ENCODE results near the gene RPP25. TPM values are rescaled to one million over a fixed set of nuclear protein-coding genes. Genes with fewer than 3 reads are reported as not detected.

The RPP25 gene
- total and polyA plus RNA-seq, 4 donors: 2.2 to 3.3 (median 2.3) TPM

DNA sequence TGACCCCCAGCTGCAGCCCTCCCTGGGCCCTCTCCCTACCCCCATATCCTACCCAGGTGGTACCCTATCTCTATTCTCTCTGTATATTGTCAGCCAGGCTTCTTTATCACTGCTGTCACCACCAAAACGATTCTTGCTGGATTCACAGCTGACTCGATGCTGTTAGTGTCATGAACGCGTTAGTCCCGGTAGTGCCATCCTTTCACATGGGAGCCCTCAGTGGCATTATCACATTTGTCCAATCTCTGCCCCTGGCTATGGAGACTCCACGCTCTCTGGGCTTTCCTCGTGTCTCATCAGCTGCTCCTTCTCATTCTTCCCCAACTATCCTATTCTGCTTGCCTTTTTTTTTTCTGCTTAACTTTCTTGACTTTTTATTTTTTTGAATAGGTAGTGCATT is 45.8 kb upstream of the RPP25 start:
- Histone ChIP-seq H3K9me3 (ENCODE audit: control insufficient read depth in 4 of 4, low read length in 3 of 4) (no peaks in the 10 kb centered on the region), H3K36me3 (ENCODE audit: control insufficient read depth in 4 of 4, insufficient read depth in 3 of 4, low read depth in 1 of 4, low read length in 3 of 4) (no peaks in the 10 kb centered on the region), H3K27ac (ENCODE audit: low read depth in 1 of 2, low read length in 2 of 2) (no peak overlapping the region), H3K9ac (ENCODE audit: low read depth in 1 of 2, low read length in 2 of 2) (no peak overlapping the region), H3K4me1 (ENCODE audit: control insufficient read depth in 4 of 4, insufficient read depth in 4 of 4, low read length in 3 of 4) (no peaks in the 10 kb centered on the region), H3K27me3 (ENCODE audit: control insufficient read depth in 4 of 4, insufficient read depth in 4 of 4, low read length in 3 of 4) (no peaks in the 10 kb centered on the region), H3K4me3 (ENCODE audit: low read depth in 1 of 3, low read length in 3 of 3) (no peak overlapping the region)
- WGBS: 77% methylated on average over 7 of the region's 7 CpGs
- TF ChIP-seq FOXA2 (IDR thresholded peaks at IDR 0.05): no peak
- TF ChIP-seq GABPA (IDR thresholded peaks at IDR 0.05 in 1 of 2, conservative IDR thresholded peaks at IDR 0.05 in 1 of 2): no peak
- no peak for TF ChIP-seq NR2F2 (IDR thresholded peaks at IDR 0.05)
- TF ChIP-seq HNF4G (IDR thresholded peaks at IDR 0.05): no peak
- TF ChIP-seq HNF4A (conservative IDR thresholded peaks at IDR 0.05): no peak
- TF ChIP-seq JUND (IDR thresholded peaks at IDR 0.05): no peak
- no peak for TF ChIP-seq YY1 (IDR thresholded peaks at IDR 0.05)
- TF ChIP-seq EGR1 (IDR thresholded peaks at IDR 0.05; ENCODE audit: low read depth in 2 of 2): no peak
- TF ChIP-seq, protein P1, sequence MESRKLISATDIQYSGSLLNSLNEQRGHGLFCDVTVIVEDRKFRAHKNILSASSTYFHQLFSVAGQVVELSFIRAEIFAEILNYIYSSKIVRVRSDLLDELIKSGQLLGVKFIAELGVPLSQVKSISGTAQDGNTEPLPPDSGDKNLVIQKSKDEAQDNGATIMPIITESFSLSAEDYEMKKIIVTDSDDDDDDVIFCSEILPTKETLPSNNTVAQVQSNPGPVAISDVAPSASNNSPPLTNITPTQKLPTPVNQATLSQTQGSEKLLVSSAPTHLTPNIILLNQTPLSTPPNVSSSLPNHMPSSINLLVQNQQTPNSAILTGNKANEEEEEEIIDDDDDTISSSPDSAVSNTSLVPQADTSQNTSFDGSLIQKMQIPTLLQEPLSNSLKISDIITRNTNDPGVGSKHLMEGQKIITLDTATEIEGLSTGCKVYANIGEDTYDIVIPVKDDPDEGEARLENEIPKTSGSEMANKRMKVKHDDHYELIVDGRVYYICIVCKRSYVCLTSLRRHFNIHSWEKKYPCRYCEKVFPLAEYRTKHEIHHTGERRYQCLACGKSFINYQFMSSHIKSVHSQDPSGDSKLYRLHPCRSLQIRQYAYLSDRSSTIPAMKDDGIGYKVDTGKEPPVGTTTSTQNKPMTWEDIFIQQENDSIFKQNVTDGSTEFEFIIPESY (IDR thresholded peaks at IDR 0.05): no peak
- TF ChIP-seq TAF1 (conservative IDR thresholded peaks at IDR 0.05): no peak
- DNase-seq (ENCODE audit: low spot score): no peak

DNA sequence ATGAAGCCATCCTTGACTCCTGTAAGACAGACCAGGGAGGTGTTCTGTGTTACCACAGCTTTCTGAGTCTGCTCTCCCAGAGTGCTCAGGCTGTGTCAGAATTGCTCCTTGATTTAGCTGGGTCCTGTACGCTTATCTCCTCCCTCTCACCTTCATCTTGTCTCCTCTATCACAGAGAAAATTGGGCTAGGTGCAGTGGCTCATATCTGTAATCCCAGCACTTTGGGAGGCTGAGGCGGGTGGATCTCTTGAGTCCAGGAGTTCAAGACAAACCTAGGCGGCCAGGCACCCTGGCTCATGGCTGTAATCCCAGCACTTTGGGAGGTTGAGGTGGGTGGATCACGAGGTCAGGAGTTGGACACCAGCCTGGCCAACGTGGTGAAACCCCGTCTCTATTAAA is 44.7 kb upstream of the RPP25 start:
- Histone ChIP-seq H3K9me3 (ENCODE audit: control insufficient read depth in 4 of 4, low read length in 3 of 4) (no peaks in the 10 kb centered on the region), H3K4me3 (ENCODE audit: low read depth in 1 of 3, low read length in 3 of 3) (no peak overlapping the region), H3K4me1 (ENCODE audit: control insufficient read depth in 4 of 4, insufficient read depth in 4 of 4, low read length in 3 of 4) (no peaks in the 10 kb centered on the region), H3K9ac (ENCODE audit: low read depth in 1 of 2, low read length in 2 of 2) (no peak overlapping the region), H3K36me3 (ENCODE audit: control insufficient read depth in 4 of 4, insufficient read depth in 3 of 4, low read depth in 1 of 4, low read length in 3 of 4) (no peaks in the 10 kb centered on the region), H3K27ac (ENCODE audit: low read depth in 1 of 2, low read length in 2 of 2) (no peak overlapping the region), H3K27me3 (ENCODE audit: control insufficient read depth in 4 of 4, insufficient read depth in 4 of 4, low read length in 3 of 4) (no peaks in the 10 kb centered on the region)
- TF ChIP-seq, protein P2, sequence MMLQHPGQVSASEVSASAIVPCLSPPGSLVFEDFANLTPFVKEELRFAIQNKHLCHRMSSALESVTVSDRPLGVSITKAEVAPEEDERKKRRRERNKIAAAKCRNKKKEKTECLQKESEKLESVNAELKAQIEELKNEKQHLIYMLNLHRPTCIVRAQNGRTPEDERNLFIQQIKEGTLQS (IDR thresholded peaks at IDR 0.05): no peak
- no peak for TF ChIP-seq RAD21 (IDR thresholded peaks at IDR 0.05)
- no peak for TF ChIP-seq SP1 (IDR thresholded peaks at IDR 0.05)
- TF ChIP-seq JUND (IDR thresholded peaks at IDR 0.05): no peak
- TF ChIP-seq, protein P1 (IDR thresholded peaks at IDR 0.05): no peak
- no peak for TF ChIP-seq EGR1 (IDR thresholded peaks at IDR 0.05; ENCODE audit: low read depth in 2 of 2)
- TF ChIP-seq GABPA (IDR thresholded peaks at IDR 0.05 in 1 of 2, conservative IDR thresholded peaks at IDR 0.05 in 1 of 2): no peak
- no peak for TF ChIP-seq NR2F2 (IDR thresholded peaks at IDR 0.05)
- TF ChIP-seq, protein P3, sequence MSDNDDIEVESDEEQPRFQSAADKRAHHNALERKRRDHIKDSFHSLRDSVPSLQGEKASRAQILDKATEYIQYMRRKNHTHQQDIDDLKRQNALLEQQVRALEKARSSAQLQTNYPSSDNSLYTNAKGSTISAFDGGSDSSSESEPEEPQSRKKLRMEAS (IDR thresholded peaks at IDR 0.05): no peak
- TF ChIP-seq FOXA1 (IDR thresholded peaks at IDR 0.05): no peak
- no peak for TF ChIP-seq RXRA (IDR thresholded peaks at IDR 0.05)
- TF ChIP-seq HNF4G (IDR thresholded peaks at IDR 0.05): no peak
- TF ChIP-seq, protein P4, sequence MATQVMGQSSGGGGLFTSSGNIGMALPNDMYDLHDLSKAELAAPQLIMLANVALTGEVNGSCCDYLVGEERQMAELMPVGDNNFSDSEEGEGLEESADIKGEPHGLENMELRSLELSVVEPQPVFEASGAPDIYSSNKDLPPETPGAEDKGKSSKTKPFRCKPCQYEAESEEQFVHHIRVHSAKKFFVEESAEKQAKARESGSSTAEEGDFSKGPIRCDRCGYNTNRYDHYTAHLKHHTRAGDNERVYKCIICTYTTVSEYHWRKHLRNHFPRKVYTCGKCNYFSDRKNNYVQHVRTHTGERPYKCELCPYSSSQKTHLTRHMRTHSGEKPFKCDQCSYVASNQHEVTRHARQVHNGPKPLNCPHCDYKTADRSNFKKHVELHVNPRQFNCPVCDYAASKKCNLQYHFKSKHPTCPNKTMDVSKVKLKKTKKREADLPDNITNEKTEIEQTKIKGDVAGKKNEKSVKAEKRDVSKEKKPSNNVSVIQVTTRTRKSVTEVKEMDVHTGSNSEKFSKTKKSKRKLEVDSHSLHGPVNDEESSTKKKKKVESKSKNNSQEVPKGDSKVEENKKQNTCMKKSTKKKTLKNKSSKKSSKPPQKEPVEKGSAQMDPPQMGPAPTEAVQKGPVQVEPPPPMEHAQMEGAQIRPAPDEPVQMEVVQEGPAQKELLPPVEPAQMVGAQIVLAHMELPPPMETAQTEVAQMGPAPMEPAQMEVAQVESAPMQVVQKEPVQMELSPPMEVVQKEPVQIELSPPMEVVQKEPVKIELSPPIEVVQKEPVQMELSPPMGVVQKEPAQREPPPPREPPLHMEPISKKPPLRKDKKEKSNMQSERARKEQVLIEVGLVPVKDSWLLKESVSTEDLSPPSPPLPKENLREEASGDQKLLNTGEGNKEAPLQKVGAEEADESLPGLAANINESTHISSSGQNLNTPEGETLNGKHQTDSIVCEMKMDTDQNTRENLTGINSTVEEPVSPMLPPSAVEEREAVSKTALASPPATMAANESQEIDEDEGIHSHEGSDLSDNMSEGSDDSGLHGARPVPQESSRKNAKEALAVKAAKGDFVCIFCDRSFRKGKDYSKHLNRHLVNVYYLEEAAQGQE (IDR thresholded peaks at IDR 0.05): no peak
- TF ChIP-seq FOXA2 (IDR thresholded peaks at IDR 0.05): no peak
- TF ChIP-seq YY1 (IDR thresholded peaks at IDR 0.05): no peak
- TF ChIP-seq, protein P5, sequence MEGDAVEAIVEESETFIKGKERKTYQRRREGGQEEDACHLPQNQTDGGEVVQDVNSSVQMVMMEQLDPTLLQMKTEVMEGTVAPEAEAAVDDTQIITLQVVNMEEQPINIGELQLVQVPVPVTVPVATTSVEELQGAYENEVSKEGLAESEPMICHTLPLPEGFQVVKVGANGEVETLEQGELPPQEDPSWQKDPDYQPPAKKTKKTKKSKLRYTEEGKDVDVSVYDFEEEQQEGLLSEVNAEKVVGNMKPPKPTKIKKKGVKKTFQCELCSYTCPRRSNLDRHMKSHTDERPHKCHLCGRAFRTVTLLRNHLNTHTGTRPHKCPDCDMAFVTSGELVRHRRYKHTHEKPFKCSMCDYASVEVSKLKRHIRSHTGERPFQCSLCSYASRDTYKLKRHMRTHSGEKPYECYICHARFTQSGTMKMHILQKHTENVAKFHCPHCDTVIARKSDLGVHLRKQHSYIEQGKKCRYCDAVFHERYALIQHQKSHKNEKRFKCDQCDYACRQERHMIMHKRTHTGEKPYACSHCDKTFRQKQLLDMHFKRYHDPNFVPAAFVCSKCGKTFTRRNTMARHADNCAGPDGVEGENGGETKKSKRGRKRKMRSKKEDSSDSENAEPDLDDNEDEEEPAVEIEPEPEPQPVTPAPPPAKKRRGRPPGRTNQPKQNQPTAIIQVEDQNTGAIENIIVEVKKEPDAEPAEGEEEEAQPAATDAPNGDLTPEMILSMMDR (IDR thresholded peaks at IDR 0.05; ENCODE audit: low read depth, low read length, missing input control): no peak
- no peak for TF ChIP-seq HNF4A (conservative IDR thresholded peaks at IDR 0.05)
- DNase-seq (ENCODE audit: low spot score): no peak
- WGBS: 90% methylated on average over 6 of the region's 6 CpGs

Data from liver (tissue), 9 donors.